Activated CD4-positive, alpha-beta T cell treated with anti-CD3 and anti-CD28 coated beads, Interleukin-10, Interleukin-2, amounts not matched to agents 100 ng/mL and 50 ng/mL, durations not matched to agents 16 hours and 8 hours (primary cell): ENCODE data around the gene CSNK2B.

ENCODE experiments used
- DNase-seq: peaks from one replicate; pipeline ENCODE4 v3.0.0-alpha.2; 2020

CSNK2B gene

GRCh38 chr6:31715022-31715958 is 49.4 kb downstream of the CSNK2B start, which contains the start of gene LY6G6D:
Gene LY6G6D (plus strand): TSS chr6:31715348. CDS start chr6:31715356, 8 bp downstream.
- no peak for DNase-seq

GRCh38 chr6:31717499-31718222 is 51.8 kb downstream of the CSNK2B start:
- DNase-seq = no peak

DNA sequence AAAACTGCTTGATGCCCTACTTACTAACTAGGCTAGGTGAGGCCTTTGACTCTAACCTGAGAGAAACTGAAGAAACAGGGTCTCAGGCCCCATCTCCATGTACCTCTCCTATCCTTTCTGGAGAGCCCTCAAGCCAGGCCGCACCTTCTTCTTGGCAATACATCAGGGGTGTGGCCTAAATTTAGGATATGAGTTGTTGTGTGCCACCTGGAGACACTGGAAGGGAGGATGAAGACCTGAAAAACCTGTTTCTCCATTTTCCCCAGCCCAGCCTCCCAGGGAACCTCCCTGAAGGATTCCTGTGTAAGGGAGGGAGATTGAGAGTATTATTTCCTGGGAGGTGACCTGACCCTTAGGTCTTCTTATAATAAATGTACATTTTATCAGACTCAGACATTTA is 52.4 kb downstream of the CSNK2B start:
- DNase-seq = no peak

DNA sequence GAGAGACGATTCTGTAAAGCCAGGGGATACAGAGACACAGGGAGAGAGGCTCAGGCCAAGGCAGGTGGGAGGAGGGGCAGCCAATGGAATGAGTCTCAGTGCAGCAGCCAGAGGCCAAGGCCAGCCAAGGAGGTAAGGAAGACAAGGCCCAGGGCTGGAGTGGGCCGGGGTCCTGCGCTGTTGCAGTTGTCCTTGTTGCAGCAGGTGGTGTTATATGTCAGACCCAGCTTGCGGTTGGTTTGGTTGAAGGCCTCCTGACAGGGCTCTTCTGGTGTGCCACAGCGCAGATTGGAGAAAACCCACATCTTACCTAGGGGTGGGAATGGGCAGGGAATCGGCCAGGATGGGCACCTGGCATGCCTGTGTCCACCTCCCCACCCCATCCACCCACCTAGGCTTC is 53.1 kb downstream of the CSNK2B start:
- DNase-seq = no peak
